ENCODE measurements around the gene SPATA46. TPM values are rescaled to one million over a fixed set of nuclear protein-coding genes. Genes with fewer than 3 reads are reported as not detected.

The SPATA46 gene
- total RNA-seq, 1 experiment from 2014 or later, result not detected

DNA sequence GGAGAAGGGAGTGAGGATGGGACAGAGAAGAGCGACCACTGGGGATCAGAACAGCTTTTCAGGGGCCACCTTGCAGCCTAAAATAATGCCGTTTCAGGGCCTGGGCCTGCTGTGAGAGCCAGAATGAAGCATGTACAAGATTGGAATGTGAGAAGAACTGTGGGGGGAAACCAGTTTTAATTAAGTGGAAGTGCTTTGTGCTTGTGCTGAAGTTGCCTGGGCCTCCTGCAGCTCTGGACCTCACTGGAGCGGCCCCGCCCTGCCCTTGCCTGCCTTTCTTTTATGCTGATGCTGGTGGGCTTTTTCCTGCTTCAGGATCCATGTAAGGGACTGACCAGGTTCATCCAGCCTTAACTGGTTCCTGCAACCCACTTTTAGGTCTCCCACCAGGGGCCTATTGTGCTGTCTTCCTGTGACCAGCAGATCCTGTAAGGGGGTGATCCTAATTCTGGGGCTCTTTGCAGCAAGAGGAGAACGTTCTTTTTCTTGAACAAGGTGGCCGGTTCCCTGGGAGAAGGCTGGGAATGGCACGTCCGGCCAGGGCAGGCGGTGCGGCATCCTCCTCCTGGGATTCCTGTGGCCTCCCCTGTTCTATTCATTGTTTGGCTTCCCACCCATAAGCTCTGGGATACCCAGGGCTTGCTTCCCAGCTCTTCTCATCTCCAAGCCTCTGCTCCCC lies 8.1 kb upstream of the SPATA46 start:
- Histone ChIP-seq H3K4me3 (replicated peaks in 1 of 2; ENCODE audit: low read depth in 1 of 2, low read length in 2 of 2) (no peak overlapping the region), H3K4me1 (ENCODE audit: control insufficient read depth in 1 of 2, insufficient read depth in 2 of 2, low read length in 2 of 2) (peaks cover 23 to 30% of the 10 kb centered on the region in 2 experiments), H3K79me2 (ENCODE audit: insufficient read depth, low read length) (no peaks in the 10 kb centered on the region), H3K36me3 (ENCODE audit: control insufficient read depth in 1 of 2, insufficient read depth in 2 of 2, low read length in 2 of 2) (no peaks in the 10 kb centered on the region), H3K9ac (ENCODE audit: low read length) (no peak overlapping the region), H3K9me2 (ENCODE audit: insufficient read depth) (no peaks in the 10 kb centered on the region), H3K9me3 (ENCODE audit: control insufficient read depth in 1 of 2, insufficient read depth in 1 of 2, low read depth in 1 of 2, low read length in 2 of 2) (no peaks in the 10 kb centered on the region), H3K27ac (ENCODE audit: low read depth, low read length) (no peak overlapping the region), H3K4me2 (ENCODE audit: low read length) (no peak overlapping the region), H3K27me3 (ENCODE audit: insufficient read depth, low read length) (no peaks in the 10 kb centered on the region), H2AFZ (ENCODE audit: low read depth, low read length, poor library complexity, severe bottlenecking) (no peak overlapping the region), H4K20me1 (ENCODE audit: insufficient read depth) (no peaks in the 10 kb centered on the region)
- intact Hi-C loops (cut with micrococcal nuclease), result no loop called here
- TF ChIP-seq SRF (IDR thresholded peaks at IDR 0.05; ENCODE audit: low read depth) (no peak), EZH2phosphoT487 (IDR thresholded peaks at IDR 0.05; ENCODE audit: borderline replicate concordance) (no peak), ZNF274 (IDR thresholded peaks at IDR 0.05; ENCODE audit: low read depth, low read length) (no peak), ZFX (IDR thresholded peaks at IDR 0.05) (no peak), SP1 (IDR thresholded peaks at IDR 0.05; ENCODE audit: low read depth) (no peak), RAD21 (IDR thresholded peaks at IDR 0.05; ENCODE audit: low read depth) (no peak), EZH2 (IDR thresholded peaks at IDR 0.05) (no peak), YY1 (IDR thresholded peaks at IDR 0.05; ENCODE audit: extremely low read depth, insufficient replicate concordance, low read depth, low read length) (no peak), POLR2AphosphoS5 (IDR thresholded peaks at IDR 0.05; ENCODE audit: low read depth, low read length) (no peak), CBX3 (IDR thresholded peaks at IDR 0.05; ENCODE audit: low read depth) (no peak), TCF7L2 (IDR thresholded peaks at IDR 0.05; ENCODE audit: borderline replicate concordance, extremely low read depth, insufficient read depth, insufficient read length) (no peak), FOSL1 (IDR thresholded peaks at IDR 0.05; ENCODE audit: low read depth) (no peak), POLR2A (IDR thresholded peaks at IDR 0.05; ENCODE audit: borderline replicate concordance, extremely low read depth, insufficient read depth, insufficient read length) (no peak), CEBPB (IDR thresholded peaks at IDR 0.05; ENCODE audit: low read depth) (no peak), SIN3A (IDR thresholded peaks at IDR 0.05; ENCODE audit: low read depth) (no peak), ELF1 (IDR thresholded peaks at IDR 0.05; ENCODE audit: borderline replicate concordance, low read depth) (no peak), EGR1 (IDR thresholded peaks at IDR 0.05; ENCODE audit: low read depth) (no peak)
- TF ChIP-seq, protein P1, sequence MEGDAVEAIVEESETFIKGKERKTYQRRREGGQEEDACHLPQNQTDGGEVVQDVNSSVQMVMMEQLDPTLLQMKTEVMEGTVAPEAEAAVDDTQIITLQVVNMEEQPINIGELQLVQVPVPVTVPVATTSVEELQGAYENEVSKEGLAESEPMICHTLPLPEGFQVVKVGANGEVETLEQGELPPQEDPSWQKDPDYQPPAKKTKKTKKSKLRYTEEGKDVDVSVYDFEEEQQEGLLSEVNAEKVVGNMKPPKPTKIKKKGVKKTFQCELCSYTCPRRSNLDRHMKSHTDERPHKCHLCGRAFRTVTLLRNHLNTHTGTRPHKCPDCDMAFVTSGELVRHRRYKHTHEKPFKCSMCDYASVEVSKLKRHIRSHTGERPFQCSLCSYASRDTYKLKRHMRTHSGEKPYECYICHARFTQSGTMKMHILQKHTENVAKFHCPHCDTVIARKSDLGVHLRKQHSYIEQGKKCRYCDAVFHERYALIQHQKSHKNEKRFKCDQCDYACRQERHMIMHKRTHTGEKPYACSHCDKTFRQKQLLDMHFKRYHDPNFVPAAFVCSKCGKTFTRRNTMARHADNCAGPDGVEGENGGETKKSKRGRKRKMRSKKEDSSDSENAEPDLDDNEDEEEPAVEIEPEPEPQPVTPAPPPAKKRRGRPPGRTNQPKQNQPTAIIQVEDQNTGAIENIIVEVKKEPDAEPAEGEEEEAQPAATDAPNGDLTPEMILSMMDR (IDR thresholded peaks at IDR 0.05 in 2 of 3, conservative IDR thresholded peaks at IDR 0.05 in 1 of 3; ENCODE audit: borderline replicate concordance in 1 of 3, insufficient read depth in 1 of 3, low read depth in 2 of 3, low read length in 2 of 3), result no peak
- TF ChIP-seq, protein P2, sequence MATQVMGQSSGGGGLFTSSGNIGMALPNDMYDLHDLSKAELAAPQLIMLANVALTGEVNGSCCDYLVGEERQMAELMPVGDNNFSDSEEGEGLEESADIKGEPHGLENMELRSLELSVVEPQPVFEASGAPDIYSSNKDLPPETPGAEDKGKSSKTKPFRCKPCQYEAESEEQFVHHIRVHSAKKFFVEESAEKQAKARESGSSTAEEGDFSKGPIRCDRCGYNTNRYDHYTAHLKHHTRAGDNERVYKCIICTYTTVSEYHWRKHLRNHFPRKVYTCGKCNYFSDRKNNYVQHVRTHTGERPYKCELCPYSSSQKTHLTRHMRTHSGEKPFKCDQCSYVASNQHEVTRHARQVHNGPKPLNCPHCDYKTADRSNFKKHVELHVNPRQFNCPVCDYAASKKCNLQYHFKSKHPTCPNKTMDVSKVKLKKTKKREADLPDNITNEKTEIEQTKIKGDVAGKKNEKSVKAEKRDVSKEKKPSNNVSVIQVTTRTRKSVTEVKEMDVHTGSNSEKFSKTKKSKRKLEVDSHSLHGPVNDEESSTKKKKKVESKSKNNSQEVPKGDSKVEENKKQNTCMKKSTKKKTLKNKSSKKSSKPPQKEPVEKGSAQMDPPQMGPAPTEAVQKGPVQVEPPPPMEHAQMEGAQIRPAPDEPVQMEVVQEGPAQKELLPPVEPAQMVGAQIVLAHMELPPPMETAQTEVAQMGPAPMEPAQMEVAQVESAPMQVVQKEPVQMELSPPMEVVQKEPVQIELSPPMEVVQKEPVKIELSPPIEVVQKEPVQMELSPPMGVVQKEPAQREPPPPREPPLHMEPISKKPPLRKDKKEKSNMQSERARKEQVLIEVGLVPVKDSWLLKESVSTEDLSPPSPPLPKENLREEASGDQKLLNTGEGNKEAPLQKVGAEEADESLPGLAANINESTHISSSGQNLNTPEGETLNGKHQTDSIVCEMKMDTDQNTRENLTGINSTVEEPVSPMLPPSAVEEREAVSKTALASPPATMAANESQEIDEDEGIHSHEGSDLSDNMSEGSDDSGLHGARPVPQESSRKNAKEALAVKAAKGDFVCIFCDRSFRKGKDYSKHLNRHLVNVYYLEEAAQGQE (IDR thresholded peaks at IDR 0.05; ENCODE audit: low read depth), result no peak
- TF ChIP-seq, protein P3, sequence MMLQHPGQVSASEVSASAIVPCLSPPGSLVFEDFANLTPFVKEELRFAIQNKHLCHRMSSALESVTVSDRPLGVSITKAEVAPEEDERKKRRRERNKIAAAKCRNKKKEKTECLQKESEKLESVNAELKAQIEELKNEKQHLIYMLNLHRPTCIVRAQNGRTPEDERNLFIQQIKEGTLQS (IDR thresholded peaks at IDR 0.05), result no peak
- ChIA-PET POLR2A (no interaction called here), CTCF (no interaction called here), RAD21 (ENCODE audit: low non-redundant PET in 1 of 2, low total read pairs in 2 of 2, uncharacterized antibody in 2 of 2, unreplicated experiment in 2 of 2) (no interaction called here)
- no peak for DNase-seq (ENCODE audit: low read depth, low spot score)
- no TSS peak for BruUV-seq (replicated peaks)
- ATAC-seq, result no peak

All from HCT116 (cell line).